SK-N-SH (cell line): ENCODE measurements around the gene RBX1. TPM values are rescaled to one million over a fixed set of nuclear protein-coding genes. Genes with fewer than 3 reads are reported as not detected.

ENCODE experiments used
- CTCF ChIA-PET: fragments of 300-600, 350-600 bp; formaldehyde crosslinking; extraction: SDS; loops from one replicate; lab custom pipeline; 2021; lab: Yijun Ruan, JAX
- POLR2A ChIA-PET: fragments of 350-600 bp; sonication (Branson Sonifier 250); formaldehyde crosslinking; extraction: SDS; loops from one replicate; lab custom pipeline; 2020; ENCODE audit warnings: antibody characterized with exemption, inconsistent platforms; lab: Yijun Ruan, JAX
- DNase-seq: peaks from one replicate; pipeline ENCODE4 v3.0.0; 2012
- H2AFZ ChIP-seq: fragments of 200-600 bp; sonication (generic); 2 replicates; pipeline ENCODE4 v1.8.1; 2016; ENCODE audit warnings: antibody characterized with exemption, mild to moderate bottlenecking, low read depth
- H3F3A ChIP-seq: fragments of 200-600 bp; sonication (generic); replicated peaks from 2 replicates; pipeline ENCODE3; 2016; ENCODE audit warnings: antibody characterized with exemption, mild to moderate bottlenecking; ENCODE audit not compliant: insufficient read depth
- H3K27ac ChIP-seq, 2 experiments: fragments of 200-500 bp in 1 of 2; fragments of 200-600 bp in 1 of 2; sonication (Bioruptor generic) in 1 of 2; sonication (generic), shearing (Covaris generic) in 1 of 2; 2 replicates each; pipeline versions ENCODE4 v1.5.1 to v1.6.1; 2014 to 2016; ENCODE audit warnings: low read depth in 2 of 2, inconsistent platforms in 1 of 2, low read length in 1 of 2, mild to moderate bottlenecking in 1 of 2, mixed read lengths in 1 of 2
- H3K27me3 ChIP-seq: fragments of 200-600 bp; sonication (generic), shearing (Covaris generic); 2 replicates; pipeline ENCODE4 v1.6.1; 2016; ENCODE audit warnings: mixed run types; ENCODE audit not compliant: insufficient read depth
- H3K36me3 ChIP-seq, 2 experiments: fragments of 200-500 bp in 1 of 2; fragments of 200-600 bp in 1 of 2; sonication (Bioruptor generic) in 1 of 2; sonication (generic) in 1 of 2; replicated peaks in 1 of 2; 2 replicates each; pipeline versions ENCODE3 to v1.5.1; 2014 to 2016; ENCODE audit warnings: low read length in 1 of 2, mild to moderate bottlenecking in 1 of 2; ENCODE audit not compliant: insufficient read depth in 2 of 2, control insufficient read depth in 1 of 2
- H3K4me1 ChIP-seq, 2 experiments: fragments of 200-500 bp in 1 of 2; fragments of 200-600 bp in 1 of 2; sonication (Bioruptor generic) in 1 of 2; sonication (generic), shearing (Covaris generic) in 1 of 2; 2 replicates each; pipeline versions ENCODE4 v1.5.1 to v1.6.1; 2014 to 2016; ENCODE audit warnings: low read depth in 1 of 2, low read length in 1 of 2, mixed run types in 1 of 2; ENCODE audit not compliant: insufficient read depth in 2 of 2, control insufficient read depth in 1 of 2
- H3K4me2 ChIP-seq: fragments of 200-600 bp; sonication (generic), shearing (Covaris generic); 2 replicates; pipeline ENCODE4 v1.6.1; 2017; ENCODE audit warnings: mixed run types
- H3K4me3 ChIP-seq, 2 experiments: fragments of 200-500 bp in 1 of 2; fragments of 200-600 bp in 1 of 2; sonication (Bioruptor generic) in 1 of 2; sonication (generic), shearing (Covaris generic) in 1 of 2; 2 replicates each; pipeline versions ENCODE4 v1.5.1 to v1.8.1; 2014 to 2016; ENCODE audit warnings: low read depth in 2 of 2, inconsistent platforms in 1 of 2, low read length in 1 of 2, mild to moderate bottlenecking in 1 of 2, mixed read lengths in 1 of 2, moderate library complexity in 1 of 2
- H3K79me2 ChIP-seq: fragments of 200-600 bp; sonication (generic); 2 replicates; pipeline ENCODE4 v1.8.1; 2017; ENCODE audit warnings: mild to moderate bottlenecking; ENCODE audit not compliant: insufficient read depth
- H3K9ac ChIP-seq: fragments of 200-600 bp; sonication (generic); 2 replicates; pipeline ENCODE4 v1.6.1; 2017; ENCODE audit warnings: mixed run types
- H3K9me2 ChIP-seq: fragments of 200-600 bp; sonication (generic); 2 replicates; pipeline ENCODE4 v1.6.1; 2017; ENCODE audit warnings: mixed run types
- H3K9me3 ChIP-seq: fragments of 200-600 bp; sonication (generic); 2 replicates; pipeline ENCODE4 v1.6.1; 2017; ENCODE audit warnings: mixed run types, mild to moderate bottlenecking, moderate library complexity
- H4K20me1 ChIP-seq: fragments of 200-600 bp; sonication (generic); 2 replicates; pipeline ENCODE4 v1.6.1; 2017; ENCODE audit warnings: mild to moderate bottlenecking, mixed run types; ENCODE audit not compliant: insufficient read depth
- CHD2 ChIP-seq: fragments of 150-350 bp; IDR thresholded peaks from 2 replicates; pipeline ENCODE4 v1.6.1; 2018; ENCODE audit warnings: low read length; ENCODE audit not compliant: partially characterized antibody
- CTCF ChIP-seq: fragments of 200-600 bp; sonication (generic); IDR thresholded peaks from 2 replicates; pipeline ENCODE4 v1.6.1; 2017; ENCODE audit warnings: antibody characterized with exemption, mild to moderate bottlenecking, moderate library complexity
- ELF1 ChIP-seq: IDR thresholded peaks from 2 replicates; pipeline ENCODE4 v1.4.0; 2012
- EP300 ChIP-seq, 2 experiments: IDR thresholded peaks; 2 replicates each; pipeline versions ENCODE4 v1.4.0 to v1.6.1; 2012; ENCODE audit warnings: borderline replicate concordance in 1 of 2, low read depth in 1 of 2, low read length in 1 of 2
- EZH2phosphoT487 ChIP-seq: fragments of 200-600 bp; sonication (generic); IDR thresholded peaks from 2 replicates; pipeline ENCODE4 v1.6.1; 2017; ENCODE audit warnings: low read depth, mixed run types, mild to moderate bottlenecking, antibody characterized with exemption, moderate library complexity, borderline replicate concordance
- IRF3 ChIP-seq: fragments of 150-350 bp; IDR thresholded peaks from 2 replicates; pipeline ENCODE4 v1.6.1; 2016; ENCODE audit warnings: mild to moderate bottlenecking, low read depth, low read length
- JUND ChIP-seq: IDR thresholded peaks from 2 replicates; pipeline ENCODE4 v1.4.0; 2012
- MEF2A ChIP-seq: IDR thresholded peaks from 2 replicates; pipeline ENCODE4 v1.4.0; 2012; ENCODE audit warnings: low read depth, borderline replicate concordance
- NRF1 ChIP-seq: IDR thresholded peaks from 2 replicates; pipeline ENCODE4 v1.6.1; 2012; ENCODE audit warnings: low read depth, mild to moderate bottlenecking, low read length
- POLR2AphosphoS5 ChIP-seq: IDR thresholded peaks from 2 replicates; pipeline ENCODE4 v1.6.1; 2012; ENCODE audit warnings: low read depth, low read length
- RFX5 ChIP-seq: IDR thresholded peaks from 2 replicates; pipeline ENCODE4 v1.6.1; 2012; ENCODE audit warnings: mild to moderate bottlenecking, improper control_type of control experiment, low read length
- RXRA ChIP-seq: IDR thresholded peaks from 2 replicates; pipeline ENCODE4 v1.4.0; 2012; ENCODE audit warnings: low read depth, mild to moderate bottlenecking, borderline replicate concordance
- SIN3A ChIP-seq: IDR thresholded peaks from 2 replicates; pipeline ENCODE4 v1.6.1; 2012; ENCODE audit warnings: low read depth, mild to moderate bottlenecking, low read length, moderate library complexity, borderline replicate concordance
- SMC3 ChIP-seq: IDR thresholded peaks from 2 replicates; pipeline ENCODE4 v1.6.1; 2012; ENCODE audit warnings: low read depth, low read length, improper control_type of control experiment
- TCF12 ChIP-seq: IDR thresholded peaks from 2 replicates; pipeline ENCODE4 v1.4.0; 2012
- ZBTB33 ChIP-seq: IDR thresholded peaks from 2 replicates; pipeline ENCODE4 v1.4.0; 2012; ENCODE audit warnings: low read depth, borderline replicate concordance
- WGBS: methylation state at CpG from one replicate; pipeline ENCODE4 v1.1.6; 2017; ENCODE audit warnings: low lambda C conversion rate; 5-methylcytosine and 5-hydroxymethylcytosine counted together
- polyA plus RNA-seq, 3 experiments: library from polyadenylated mRNA; depleted of rRNA; stranded (reverse); fragments of >200 nt; gene quantifications; 2 replicates each; pipeline ENCODE4 v1.2.3, GENCODE V29; 2012

RBX1 gene
- polyA plus RNA-seq, 1 of the 3 experiments (the other 2 are of a cell fraction), result 51.2 TPM

DNA sequence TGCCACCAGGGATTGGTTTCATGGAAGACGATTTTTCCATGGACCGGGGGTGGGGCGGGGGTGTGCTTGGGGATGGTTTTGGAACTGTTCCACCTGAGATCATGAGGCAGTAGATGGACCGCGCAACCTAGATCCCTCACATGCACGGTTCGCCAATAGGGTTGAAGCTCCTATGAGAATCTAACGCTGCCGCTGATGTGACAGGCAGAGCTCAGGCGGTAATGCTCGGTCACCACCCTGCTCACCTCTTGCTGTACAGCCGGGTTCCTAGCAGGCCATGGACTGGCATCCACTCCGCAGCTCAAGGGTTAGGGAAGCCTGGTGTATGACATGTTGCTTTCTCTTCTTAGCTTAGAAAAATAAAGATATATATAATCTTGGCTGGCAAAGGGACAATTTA, 22.0 kb downstream of the RBX1 start:
- POLR2A ChIA-PET, result no interaction called here
- WGBS, result 100% methylated on average over 1 of the region's 13 CpGs
- CTCF ChIA-PET, result no interaction called here

GRCh38 chr22:40975366-40975765, 24.2 kb downstream of the RBX1 start:
- H3K4me2 ChIP-seq, result no peak overlapping the region
- no peaks in the 10 kb centered on the region for H3K9me3 ChIP-seq
- POLR2A ChIA-PET, result no interaction called here
- no peak overlapping the region for H3K9ac ChIP-seq
- TF ChIP-seq POLR2AphosphoS5 (no peak), IRF3 (no peak), ZBTB33 (no peak), JUND (no peak)
- H3K36me3 ChIP-seq, result peaks cover 0 to 2% of the 10 kb centered on the region in 2 experiments
- no peaks in the 10 kb centered on the region for H3K4me1 ChIP-seq
- H4K20me1 ChIP-seq, result no peaks in the 10 kb centered on the region
- no peak overlapping the region for H3K4me3 ChIP-seq
- no peaks in the 10 kb centered on the region for H3K27me3 ChIP-seq
- no peak overlapping the region for H2AFZ ChIP-seq
- no peak for DNase-seq
- no peak overlapping the region for H3K27ac ChIP-seq
- H3F3A ChIP-seq, result no peaks in the 10 kb centered on the region
- no peaks in the 10 kb centered on the region for H3K9me2 ChIP-seq
- WGBS, result 100% methylated on average over 1 of the region's 1 CpG
- CTCF ChIA-PET, result no interaction called here
- H3K79me2 ChIP-seq, result no peaks in the 10 kb centered on the region

More for the DNA sequence above, 22.0 kb downstream of the RBX1 start:
- H3K27me3 ChIP-seq, result no peaks in the 10 kb centered on the region
- no peaks in the 10 kb centered on the region for H3F3A ChIP-seq
- no peaks in the 10 kb centered on the region for H3K9me2 ChIP-seq
- H3K4me1 ChIP-seq, result no peaks in the 10 kb centered on the region
- TF ChIP-seq SIN3A (no peak), MEF2A (no peak)
- TF ChIP-seq, all 33 proteins: peak for 0
- DNase-seq, result no peak
- Histone ChIP-seq H2AFZ (no peak overlapping the region), H3K27ac (no peak overlapping the region), H3K4me3 (no peak overlapping the region), H4K20me1 (no peaks in the 10 kb centered on the region), H3K4me2 (no peak overlapping the region), H3K36me3 (peaks cover 2 to 12% of the 10 kb centered on the region in 2 experiments), H3K79me2 (no peaks in the 10 kb centered on the region), H3K9ac (no peak overlapping the region), H3K9me3 (no peaks in the 10 kb centered on the region)

DNA sequence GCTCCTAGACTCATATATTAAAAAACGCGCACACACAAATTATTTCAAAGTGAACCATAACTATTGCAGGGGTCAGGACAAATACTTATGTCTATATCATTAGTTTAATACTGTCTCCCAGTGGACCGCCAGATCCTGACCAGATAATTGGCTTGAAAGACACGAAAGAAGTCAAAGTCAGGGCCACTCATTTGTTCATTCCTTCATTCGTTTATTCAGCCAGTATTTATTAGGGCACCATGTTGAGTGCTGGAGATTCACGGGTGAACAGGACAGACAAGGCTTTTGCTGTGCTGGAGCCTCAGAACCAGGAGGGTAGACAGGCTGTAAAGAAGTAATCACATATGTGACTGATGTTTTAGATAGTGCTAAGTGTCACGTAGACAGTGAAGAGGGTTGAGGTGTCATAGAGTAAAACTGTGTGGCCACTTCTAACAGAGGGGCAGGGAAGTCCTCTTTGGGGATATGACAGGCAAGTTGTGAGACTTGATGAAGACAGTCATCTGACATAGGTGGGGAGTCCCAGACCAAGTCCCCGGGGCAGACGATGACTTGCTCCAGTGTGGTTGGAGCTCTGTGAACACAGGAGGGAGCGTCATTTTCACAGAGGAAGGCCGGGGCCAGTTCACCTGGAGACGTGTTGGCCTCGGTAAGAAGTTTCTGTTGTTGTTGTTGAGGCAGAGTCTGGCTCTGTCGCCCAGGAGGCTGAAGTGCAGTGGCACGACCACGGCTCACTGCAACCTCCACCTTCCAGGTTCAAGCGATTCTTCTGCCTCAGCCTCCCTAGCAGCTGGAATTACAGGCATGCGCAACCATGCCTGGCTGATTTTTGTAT, 25.9 kb downstream of the RBX1 start:
- no peaks in the 10 kb centered on the region for H3K27me3 ChIP-seq
- TF ChIP-seq EZH2phosphoT487 (no peak), RFX5 (no peak), RXRA (no peak), ELF1 (no peak), TCF12 (no peak), EP300 (IDR thresholded peaks at IDR 0.05; ENCODE audit: borderline replicate concordance in 1 of 2, low read depth in 1 of 2, low read length in 1 of 2) (no peak), NRF1 (no peak), MEF2A (no peak), CTCF (no peak), CHD2 (no peak), SMC3 (no peak)

More for the DNA sequence above, 25.9 kb downstream of the RBX1 start:
- CTCF ChIA-PET, result no interaction called here
- Histone ChIP-seq H3K9ac (no peak overlapping the region), H3F3A (no peaks in the 10 kb centered on the region), H3K36me3 (peaks cover 0 to 2% of the 10 kb centered on the region in 2 experiments), H3K4me2 (no peak overlapping the region), H3K4me1 (no peaks in the 10 kb centered on the region), H4K20me1 (no peaks in the 10 kb centered on the region), H3K4me3 (no peak overlapping the region), H3K9me2 (no peaks in the 10 kb centered on the region), H3K79me2 (no peaks in the 10 kb centered on the region), H3K27ac (no peak overlapping the region), H2AFZ (no peak overlapping the region), H3K9me3 (no peaks in the 10 kb centered on the region)
- POLR2A ChIA-PET, result no interaction called here
- WGBS, result 86% methylated on average over 11 of the region's 18 CpGs
- DNase-seq, result no peak
